ENCODE measurements around the gene SENP8.

DNA sequence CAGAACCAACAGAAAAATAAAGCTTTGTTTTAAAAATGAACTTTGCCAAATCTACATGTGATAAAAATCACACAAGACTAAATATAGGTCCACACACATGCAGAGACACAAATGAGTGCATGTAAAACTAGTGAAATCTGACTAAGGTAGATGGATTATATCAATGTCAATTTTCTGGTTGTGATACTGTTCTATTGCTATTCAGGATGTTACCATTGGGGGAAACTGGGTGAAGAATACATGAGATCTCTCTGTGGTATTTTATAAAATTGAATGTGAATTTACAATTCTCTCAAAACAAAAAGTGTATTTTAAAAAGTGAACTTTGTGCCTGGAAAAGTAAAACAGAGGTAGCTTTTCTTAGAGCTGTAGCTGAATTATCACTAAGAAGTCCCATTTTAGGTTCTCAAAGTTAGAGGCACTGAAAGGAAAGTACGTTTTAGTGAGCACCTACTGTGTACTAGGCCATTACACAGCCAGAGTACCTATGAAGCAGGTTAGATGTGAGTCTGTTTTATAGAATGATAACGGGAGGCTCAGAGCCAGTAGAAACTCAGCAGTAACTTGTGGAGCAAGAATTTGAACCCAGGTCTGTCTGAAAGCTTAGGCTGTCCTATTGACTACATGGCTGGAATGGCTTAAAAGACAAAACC, 71.2 kb downstream of the SENP8 start:
- TF ChIP-seq POLR2A (IDR thresholded peaks at IDR 0.05), result no peak
- TF ChIP-seq, protein P1, sequence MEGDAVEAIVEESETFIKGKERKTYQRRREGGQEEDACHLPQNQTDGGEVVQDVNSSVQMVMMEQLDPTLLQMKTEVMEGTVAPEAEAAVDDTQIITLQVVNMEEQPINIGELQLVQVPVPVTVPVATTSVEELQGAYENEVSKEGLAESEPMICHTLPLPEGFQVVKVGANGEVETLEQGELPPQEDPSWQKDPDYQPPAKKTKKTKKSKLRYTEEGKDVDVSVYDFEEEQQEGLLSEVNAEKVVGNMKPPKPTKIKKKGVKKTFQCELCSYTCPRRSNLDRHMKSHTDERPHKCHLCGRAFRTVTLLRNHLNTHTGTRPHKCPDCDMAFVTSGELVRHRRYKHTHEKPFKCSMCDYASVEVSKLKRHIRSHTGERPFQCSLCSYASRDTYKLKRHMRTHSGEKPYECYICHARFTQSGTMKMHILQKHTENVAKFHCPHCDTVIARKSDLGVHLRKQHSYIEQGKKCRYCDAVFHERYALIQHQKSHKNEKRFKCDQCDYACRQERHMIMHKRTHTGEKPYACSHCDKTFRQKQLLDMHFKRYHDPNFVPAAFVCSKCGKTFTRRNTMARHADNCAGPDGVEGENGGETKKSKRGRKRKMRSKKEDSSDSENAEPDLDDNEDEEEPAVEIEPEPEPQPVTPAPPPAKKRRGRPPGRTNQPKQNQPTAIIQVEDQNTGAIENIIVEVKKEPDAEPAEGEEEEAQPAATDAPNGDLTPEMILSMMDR (IDR thresholded peaks at IDR 0.05), result no peak
- TF ChIP-seq EP300 (IDR thresholded peaks at IDR 0.05), result no peak

Data from tibial nerve (tissue), 4 donors.